Medulla oblongata (tissue), 1 donor: Measurements from ENCODE around the gene ATXN7.

Experiments
- DNase-seq: peaks from one replicate; pipeline ENCODE4 v3.0.0-alpha.2; 2015; ENCODE audit errors: extremely low spot score

Gene ATXN7

GRCh38 chr3:64021922-64022321 lies 158.3 kb downstream of the ATXN7 start:
- no peak for DNase-seq

- DNase-seq: no peak
These were observed 159.0 kb downstream of the ATXN7 start for GRCh38 chr3:64022451-64023186.

GRCh38 chr3:64023187-64023860 lies 159.7 kb downstream of the ATXN7 start, which contains the start of gene PSMD6:
Gene PSMD6 (minus strand): TSS chr3:64023494. CDS start chr3:64023419, 75 bp downstream.
- peak; percentile 84 for DNase-seq

- no peak for DNase-seq
These were observed 160.2 kb downstream of the ATXN7 start for GRCh38 chr3:64023861-64024223.

GRCh38 chr3:64026346-64026745 lies 162.7 kb downstream of the ATXN7 start:
- DNase-seq: no peak

- no peak for DNase-seq
These were observed 164.0 kb downstream of the ATXN7 start for GRCh38 chr3:64027658-64028057.

- DNase-seq: no peak
These were observed 165.1 kb downstream of the ATXN7 start for GRCh38 chr3:64028754-64029153.

- no peak for DNase-seq
These were observed 165.6 kb downstream of the ATXN7 start for GRCh38 chr3:64029287-64029686.

GRCh38 chr3:64030741-64031140 lies 167.1 kb downstream of the ATXN7 start:
- peak; percentile 79 for DNase-seq

- DNase-seq: no peak
These were observed 168.2 kb downstream of the ATXN7 start for GRCh38 chr3:64031540-64032508.

GRCh38 chr3:64033069-64033468 lies 169.4 kb downstream of the ATXN7 start:
- no peak for DNase-seq

- no peak for DNase-seq
These were observed 173.4 kb downstream of the ATXN7 start for GRCh38 chr3:64037084-64037483.

- no peak for DNase-seq
These were observed 174.6 kb downstream of the ATXN7 start for GRCh38 chr3:64038253-64038767.

- DNase-seq: no peak
These were observed 175.7 kb downstream of the ATXN7 start for GRCh38 chr3:64039332-64039731.

GRCh38 chr3:64039981-64040733 lies 176.5 kb downstream of the ATXN7 start:
- DNase-seq: no peak

- no peak for DNase-seq
These were observed 179.3 kb downstream of the ATXN7 start for GRCh38 chr3:64042952-64043351.

GRCh38 chr3:64046592-64046991 lies 182.9 kb downstream of the ATXN7 start:
- no peak for DNase-seq

GRCh38 chr3:64046996-64047594 lies 183.4 kb downstream of the ATXN7 start:
- DNase-seq: no peak

GRCh38 chr3:64047787-64048186 lies 184.1 kb downstream of the ATXN7 start:
- DNase-seq: peak; percentile 12

GRCh38 chr3:64048631-64049061 lies 185.0 kb downstream of the ATXN7 start:
- DNase-seq: no peak

- DNase-seq: no peak
These were observed 185.5 kb downstream of the ATXN7 start for GRCh38 chr3:64049136-64049535.
